Stomach (tissue), 9 donors: ENCODE results near the gene RNASE9. TPM values are rescaled to one million over a fixed set of nuclear protein-coding genes. Genes with fewer than 3 reads are reported as not detected.
"Not testable (repeated sequence)": the region's sequence is repeated elsewhere in the genome, so short reads cannot be mapped to it uniquely, and the experiment has no call there.

Experiments
- DNase-seq, 2 donors: peaks; one replicate each; pipeline versions ENCODE4 v3.0.0 to v3.0.0-alpha.2; 2013 to 2019
- H3K27ac ChIP-seq, 5 donors: fragments of 200-600 bp in 4 of 5; sonication (generic) in 4 of 5; one replicate each; pipeline ENCODE4 v1.5.1; 2013 to 2019; ENCODE audit warnings: mild to moderate bottlenecking in 1 of 5, moderate library complexity in 1 of 5
- H3K27me3 ChIP-seq, 3 donors: fragments of 200-600 bp; sonication (generic); one replicate each; pipeline ENCODE4 v1.5.1; 2017 to 2019; ENCODE audit warnings: mixed run types in 1 of 3
- H3K36me3 ChIP-seq, 4 donors: fragments of 200-600 bp; sonication (generic); 1 replicate in 3 of 4; 2 replicates in 1 of 4; pipeline ENCODE4 v1.5.1; 2016 to 2019
- H3K4me1 ChIP-seq, 4 donors: fragments of 200-600 bp; sonication (generic); one replicate each; pipeline ENCODE4 v1.5.1; 2016 to 2019
- H3K4me3 ChIP-seq, 4 donors: fragments of 200-600 bp; sonication (generic) in 3 of 4; one replicate each; pipeline ENCODE4 v1.5.1; 2016 to 2019; ENCODE audit warnings: mild to moderate bottlenecking in 1 of 4
- H3K9me3 ChIP-seq, 4 donors: fragments of 200-600 bp; sonication (generic); one replicate each; pipeline ENCODE4 v1.5.1; 2016 to 2019
- CTCF ChIP-seq, 7 experiments: fragments of 450-650 bp in 4 of 7; fragments of 200-600 bp in 3 of 7; sonication (generic) in 3 of 7; IDR thresholded peaks; one replicate each; pipeline ENCODE4 v1.5.1; 2016 to 2019; ENCODE audit warnings: antibody characterized with exemption in 7 of 7, control low read depth in 2 of 7, mild to moderate bottlenecking in 1 of 7
- EP300 ChIP-seq: sonication (generic); formaldehyde crosslinking; IDR thresholded peaks from one replicate; pipeline ENCODE4 v1.6.1; 2017; ENCODE audit warnings: antibody characterized with exemption
- POLR2A ChIP-seq, 4 donors: fragments of 450-650 bp; IDR thresholded peaks; one replicate each; pipeline ENCODE4 v1.6.1; 2016; ENCODE audit warnings: antibody characterized with exemption in 4 of 4, control low read depth in 2 of 4, mild to moderate bottlenecking in 1 of 4, moderate library complexity in 1 of 4
- POLR2AphosphoS5 ChIP-seq, 3 donors: sonication (generic); formaldehyde crosslinking; IDR thresholded peaks; one replicate each; pipeline ENCODE4 v1.6.1; 2016; ENCODE audit warnings: antibody characterized with exemption in 3 of 3
- WGBS, 5 donors: extraction: QIAGEN DNeasy Blood & Tissue Kit in 3 of 5; methylation state at CpG; one replicate each; pipeline versions ENCODE4 v1.1.5 to v1.1.7; 2013 to 2018; 5-methylcytosine and 5-hydroxymethylcytosine counted together
- intact Hi-C: fragments of 100-400 bp; cut with DNase I; formaldehyde crosslinking; loops from one replicate; pipeline ENCODE4 v1.15.1; 2023; ENCODE audit warnings: low total_unique reads
- polyA plus RNA-seq, 3 donors: library from polyadenylated mRNA; stranded (reverse); fragments of 200-250 nt; gene quantifications; one replicate each; pipeline ENCODE4 v1.2.3, GENCODE V29; 2013
- total RNA-seq, 5 donors: library from RNA; depleted of rRNA; stranded (reverse); fragments of >200 nt; gene quantifications; one replicate each; pipeline versions ENCODE4 v1.1.0 to v1.2.3, GENCODE V29; 2014 to 2016
- donor health status: healthy with polysubstance abuse.
- donor health status: Bipolar disorder and iron deficiency.
- donor health status: healthy.

The RNASE9 gene
- total and polyA plus RNA-seq, 8 donors: not detected

- H3K27ac ChIP-seq: no peak overlapping the region
- no peaks in the 10 kb centered on the region for H3K9me3 ChIP-seq
- peaks cover 0 to 7% (median 4%) of the 10 kb centered on the region in 4 donors for H3K4me1 ChIP-seq
- H3K4me3 ChIP-seq: no peak overlapping the region
- intact Hi-C loops: loop anchor here (10.0 kb wide), 1 partner anchor 69 kb away; no protein-coding TSS in a partner anchor
- H3K27me3 ChIP-seq: no peaks in the 10 kb centered on the region
- H3K36me3 ChIP-seq: no peaks in the 10 kb centered on the region
- WGBS, 5 donors: 74 to 84% (median 83%) methylated on average over 11 to 13 of the region's 13 CpGs
- DNase-seq: no peak
- no peak for TF ChIP-seq POLR2A (IDR thresholded peaks at IDR 0.05)
- TF ChIP-seq EP300: no peak
- no peak for TF ChIP-seq POLR2AphosphoS5 (IDR thresholded peaks at IDR 0.05)
- TF ChIP-seq CTCF (IDR thresholded peaks at IDR 0.05): no peak
These were observed 43.2 kb upstream of the RNASE9 start for GRCh38 chr14:20603813-20604690.

GRCh38 chr14:20602583-20602982 lies 41.7 kb upstream of the RNASE9 start:
- TF ChIP-seq EP300 (no peak), POLR2A (IDR thresholded peaks at IDR 0.05) (no peak), POLR2AphosphoS5 (IDR thresholded peaks at IDR 0.05) (no peak), CTCF (IDR thresholded peaks at IDR 0.05) (no peak)
- intact Hi-C loops: loop anchor here (10.0 kb wide), 1 partner anchor 68 kb away; no protein-coding TSS in a partner anchor
- Histone ChIP-seq H3K27me3 (no peaks in the 10 kb centered on the region), H3K4me1 (peaks cover 0 to 5% (median 2%) of the 10 kb centered on the region in 4 donors), H3K9me3 (no peaks in the 10 kb centered on the region), H3K36me3 (no peaks in the 10 kb centered on the region), H3K27ac (no peak overlapping the region), H3K4me3 (no peak overlapping the region)
- no peak for DNase-seq
- WGBS, 5 donors: 82 to 91% (median 85%) methylated on average over 9 of the region's 9 CpGs

GRCh38 chr14:20601522-20601921 lies 40.7 kb upstream of the RNASE9 start:
- WGBS, 5 donors: 70 to 86% (median 79%) methylated on average over 8 to 12 of the region's 12 CpGs
- Histone ChIP-seq H3K4me3 (no peak overlapping the region), H3K9me3 (no peaks in the 10 kb centered on the region), H3K27ac (no peak overlapping the region), H3K4me1 (peaks cover 0 to 4% (median 0%) of the 10 kb centered on the region in 4 donors), H3K27me3 (no peaks in the 10 kb centered on the region), H3K36me3 (no peaks in the 10 kb centered on the region)
- intact Hi-C loops: loop anchor here (10.0 kb wide), 1 partner anchor 67 kb away; no protein-coding TSS in a partner anchor
- no peak for DNase-seq
- TF ChIP-seq CTCF (IDR thresholded peaks at IDR 0.05): no peak
- TF ChIP-seq EP300: no peak
- TF ChIP-seq POLR2AphosphoS5 (IDR thresholded peaks at IDR 0.05): no peak

- no peak for DNase-seq
- Histone ChIP-seq H3K9me3 (no peaks in the 10 kb centered on the region), H3K4me1 (no peaks in the 10 kb centered on the region), H3K27me3 (no peaks in the 10 kb centered on the region), H3K4me3 (no peak overlapping the region), H3K36me3 (no peaks in the 10 kb centered on the region), H3K27ac (no peak overlapping the region)
- 73 to 96% (median 89%) methylated on average over 1 of the region's 1 CpG for WGBS, 5 donors
- TF ChIP-seq POLR2A (IDR thresholded peaks at IDR 0.05) (no peak), POLR2AphosphoS5 (IDR thresholded peaks at IDR 0.05) (no peak), CTCF (IDR thresholded peaks at IDR 0.05) (no peak)
- intact Hi-C loops: no loop called here
These were observed 36.3 kb upstream of the RNASE9 start for GRCh38 chr14:20597108-20597507.

GRCh38 chr14:20595726-20596125 lies 34.9 kb upstream of the RNASE9 start:
- H3K4me1 ChIP-seq, H3K27ac ChIP-seq, H3K4me3 ChIP-seq, intact Hi-C loops, DNase-seq, H3K36me3 ChIP-seq, H3K27me3 ChIP-seq, H3K9me3 ChIP-seq: not testable (repeated sequence)
- WGBS, 5 donors: 94 to 100% (median 98%) methylated on average over 3 of the region's 3 CpGs
